PC-9 (cell line): ENCODE measurements around the gene RING1. TPM values are rescaled to one million over a fixed set of nuclear protein-coding genes. Genes with fewer than 3 reads are reported as not detected.

Experiments
- Bru-seq: library from RNA; stranded (reverse); fragments of 400-500 nt; gene quantifications from one replicate; lab custom pipeline; 2021; lab: Mats Ljungman, UMichigan
- BruChase-seq, 2 experiments: library from RNA; stranded (reverse); fragments of 400-500 nt; gene quantifications; one replicate each; lab custom pipeline; 2021; lab: Mats Ljungman, UMichigan
- BruUV-seq: library from RNA; stranded (reverse); fragments of 400-500 nt; replicated peaks from 2 replicates; lab custom pipeline; 2021; lab: Mats Ljungman, UMichigan
- CTCF ChIA-PET: fragments of 300-600 bp; sonication (Branson Sonifier 250); formaldehyde crosslinking; loops from one replicate; lab custom pipeline; 2022; ENCODE audit warnings: antibody characterized with exemption; lab: Charles Lee
- POLR2A ChIA-PET: fragments of 300-600 bp; sonication (Branson Sonifier 250); formaldehyde crosslinking; loops from one replicate; lab custom pipeline; 2022; ENCODE audit warnings: antibody characterized with exemption; ENCODE audit not compliant: unreplicated experiment; lab: Charles Lee
- DNase-seq, 2 experiments: peaks; one replicate each; pipeline versions ENCODE4 v3.0.0 to v3.0.0-alpha.2; 2015 to 2022; ENCODE audit warnings: mixed read lengths in 1 of 2
- H2AFZ ChIP-seq: fragments of 200-600 bp; sonication (generic); 2 replicates; pipeline ENCODE4 v1.8.1; 2017; ENCODE audit warnings: antibody characterized with exemption
- H3F3A ChIP-seq: fragments of 200-600 bp; sonication (generic); 2 replicates; pipeline ENCODE4 v1.8.1; 2017; ENCODE audit warnings: antibody characterized with exemption, mild to moderate bottlenecking, low read depth; ENCODE audit not compliant: insufficient read depth
- H3K27ac ChIP-seq: fragments of 200-600 bp; sonication (generic); 2 replicates; pipeline ENCODE4 v1.6.1; 2016; ENCODE audit warnings: mixed run types
- H3K27me3 ChIP-seq: fragments of 200-600 bp; sonication (generic); 2 replicates; pipeline ENCODE4 v1.6.1; 2016; ENCODE audit warnings: low read depth, mixed run types; ENCODE audit not compliant: insufficient read depth
- H3K36me3 ChIP-seq: fragments of 200-600 bp; sonication (generic); 2 replicates; pipeline ENCODE4 v1.6.1; 2016; ENCODE audit warnings: low read depth, mixed run types
- H3K4me1 ChIP-seq: fragments of 200-600 bp; sonication (generic); replicated peaks from 2 replicates; pipeline ENCODE4 v1.6.1; 2016; ENCODE audit warnings: mixed run types; ENCODE audit not compliant: insufficient read depth
- H3K4me2 ChIP-seq: fragments of 200-600 bp; sonication (generic); 2 replicates; pipeline ENCODE4 v1.6.1; 2017; ENCODE audit warnings: mixed run types
- H3K4me3 ChIP-seq: fragments of 200-600 bp; sonication (generic); 2 replicates; pipeline ENCODE4 v1.6.1; 2016; ENCODE audit warnings: mixed run types
- H3K79me2 ChIP-seq: fragments of 200-600 bp; sonication (generic); 2 replicates; pipeline ENCODE4 v1.6.1; 2017; ENCODE audit warnings: low read depth, mixed run types
- H3K9me2 ChIP-seq: fragments of 200-600 bp; sonication (generic); 2 replicates; pipeline ENCODE4 v1.8.1; 2017; ENCODE audit warnings: mild to moderate bottlenecking; ENCODE audit not compliant: insufficient read depth
- H3K9me3 ChIP-seq: fragments of 200-600 bp; sonication (generic); 2 replicates; pipeline ENCODE4 v1.8.1; 2016; ENCODE audit warnings: low read depth; ENCODE audit not compliant: insufficient read depth
- H4K20me1 ChIP-seq: fragments of 200-600 bp; sonication (generic); 2 replicates; pipeline ENCODE4 v1.8.1; 2017; ENCODE audit not compliant: insufficient read depth
- EZH2 ChIP-seq: fragments of 200-600 bp; sonication (generic); IDR thresholded peaks from 2 replicates; pipeline ENCODE4 v1.8.0; 2017; ENCODE audit warnings: antibody characterized with exemption, low read depth
- intact Hi-C: fragments of 100-400 bp; cut with micrococcal nuclease; formaldehyde crosslinking; loops from one replicate; pipeline ENCODE4 v1.10.0; 2022; ENCODE audit not compliant: unreplicated experiment
- long read RNA-seq: library from polyadenylated mRNA; stranded (forward); transcript quantifications from one replicate; pipeline ENCODE4 v2.0.0, GENCODE V29; 2022
- total RNA-seq: library from RNA; stranded (reverse); gene quantifications from 2 replicates; pipeline ENCODE4 v1.2.3, GENCODE V29; 2021
- TF ChIP-seq, protein P1 (sequence below): fragments of 200-600 bp; sonication (generic); conservative IDR thresholded peaks from 2 replicates; pipeline ENCODE4 v1.6.1; 2017; ENCODE audit warnings: mixed run types, antibody characterized with exemption, mild to moderate bottlenecking, moderate library complexity

The RING1 gene
- total RNA-seq (18.9 and 19.2 TPM in 2 replicates), Bru-seq, nascent RNA (percentile 68 among the genes with signal in this experiment), BruChase-seq, experiment 1, labeled RNA remaining after a 2-hour chase (percentile 57 among the genes with signal in this experiment), BruChase-seq, experiment 2, labeled RNA remaining after a 6-hour chase (percentile 76 among the genes with signal in this experiment)
- long read RNA-seq, partial matches to known transcripts = 5 of 5 reads
- long read RNA-seq, other reads (novel, unspliced or antisense) = 0 of 5 reads

DNA sequence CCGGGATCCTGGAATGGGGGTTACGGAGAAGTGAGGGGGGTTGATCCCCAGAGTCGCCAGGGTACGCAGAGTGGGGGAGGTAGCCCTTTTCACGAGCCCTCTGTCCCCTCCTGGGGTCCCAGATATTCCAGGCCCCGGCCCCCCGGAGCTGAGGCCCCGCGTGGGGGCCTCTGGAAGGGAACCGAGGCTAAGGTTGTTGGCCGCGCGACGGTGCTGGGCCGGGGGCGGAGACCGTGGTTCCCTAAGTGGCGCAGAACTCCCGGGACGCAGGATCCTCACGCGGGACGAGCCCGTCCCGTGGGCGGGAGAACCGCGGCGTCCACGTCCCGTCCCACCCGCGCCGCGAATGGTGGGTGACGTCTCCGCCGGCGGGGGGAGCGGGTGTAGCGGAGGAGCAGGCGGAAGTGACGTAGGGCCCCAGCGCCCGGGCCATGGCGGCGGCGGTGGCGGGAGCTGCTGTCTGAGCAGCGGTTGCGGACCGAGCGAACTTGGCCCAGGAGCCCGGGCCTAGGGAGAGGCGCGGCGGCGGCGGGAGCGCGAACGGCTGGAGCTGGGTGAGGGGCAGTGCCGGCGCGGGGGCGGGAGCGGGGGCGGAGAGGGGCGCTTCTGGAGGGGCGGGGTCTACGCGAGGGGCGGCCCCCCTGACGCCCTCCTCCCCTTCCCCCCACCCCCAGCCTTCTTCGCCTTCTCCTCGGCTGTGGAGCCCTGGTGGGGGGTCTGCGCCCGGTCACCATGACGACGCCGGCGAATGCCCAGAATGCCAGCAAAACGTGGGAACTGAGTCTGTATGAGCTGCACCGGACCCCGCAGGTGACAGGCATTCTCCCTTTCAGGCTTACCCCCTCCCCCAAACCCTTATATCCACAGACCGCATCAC is at the start of gene RING1:
Gene RING1 (plus strand): TSS at position 410 of the 877 bp plus-strand sequence. CDS start 323 bp downstream, at position 733.
- POLR2A ChIA-PET = interaction anchor here (0.6 to 0.9 kb wide), 4 partner anchors 9 to 370 kb away, joined by 5 to 13 read pairs (median 6); partner anchors contain the start of gene TAP2
- Histone ChIP-seq H3K9me2 (no peaks in the 10 kb centered on the region), H3K4me1 (peaks cover 29% of the 10 kb centered on the region), H2AFZ (peak within 1 kb of the TSS; percentile 98), H3K4me3 (peak within 1 kb of the TSS; percentile 98), H3K27ac (peak within 1 kb of the TSS; percentile 62), H3F3A (peaks cover 43% of the 10 kb centered on the region; the same call in 1 of the 2 replicates), H3K9me3 (no peaks in the 10 kb centered on the region), H3K36me3 (peaks cover 13% of the 10 kb centered on the region; the same call in 1 of the 2 replicates), H3K79me2 (peaks cover 3% of the 10 kb centered on the region; the same call in 1 of the 2 replicates), H3K27me3 (no peaks in the 10 kb centered on the region), H4K20me1 (no peaks in the 10 kb centered on the region), H3K4me2 (peak within 1 kb of the TSS; percentile 95)
- BruUV-seq = TSS peak; percentile 96
- TF ChIP-seq EZH2 = no peak
- TF ChIP-seq, protein P1, sequence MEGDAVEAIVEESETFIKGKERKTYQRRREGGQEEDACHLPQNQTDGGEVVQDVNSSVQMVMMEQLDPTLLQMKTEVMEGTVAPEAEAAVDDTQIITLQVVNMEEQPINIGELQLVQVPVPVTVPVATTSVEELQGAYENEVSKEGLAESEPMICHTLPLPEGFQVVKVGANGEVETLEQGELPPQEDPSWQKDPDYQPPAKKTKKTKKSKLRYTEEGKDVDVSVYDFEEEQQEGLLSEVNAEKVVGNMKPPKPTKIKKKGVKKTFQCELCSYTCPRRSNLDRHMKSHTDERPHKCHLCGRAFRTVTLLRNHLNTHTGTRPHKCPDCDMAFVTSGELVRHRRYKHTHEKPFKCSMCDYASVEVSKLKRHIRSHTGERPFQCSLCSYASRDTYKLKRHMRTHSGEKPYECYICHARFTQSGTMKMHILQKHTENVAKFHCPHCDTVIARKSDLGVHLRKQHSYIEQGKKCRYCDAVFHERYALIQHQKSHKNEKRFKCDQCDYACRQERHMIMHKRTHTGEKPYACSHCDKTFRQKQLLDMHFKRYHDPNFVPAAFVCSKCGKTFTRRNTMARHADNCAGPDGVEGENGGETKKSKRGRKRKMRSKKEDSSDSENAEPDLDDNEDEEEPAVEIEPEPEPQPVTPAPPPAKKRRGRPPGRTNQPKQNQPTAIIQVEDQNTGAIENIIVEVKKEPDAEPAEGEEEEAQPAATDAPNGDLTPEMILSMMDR = no peak
- peak in 1 of 2 experiments; percentile 64 for DNase-seq
- intact Hi-C loops = loop anchor here (10.0 kb wide), 2 partner anchors 66 to 206 kb away; partner anchors contain the start of genes B3GALT4, CUTA, PHF1 and RPS18
- CTCF ChIA-PET = interaction anchor here (0.6 to 0.7 kb wide), 2 partner anchors 40 to 354 kb away, joined by 3 to 8 read pairs; no protein-coding TSS in a partner anchor

DNA sequence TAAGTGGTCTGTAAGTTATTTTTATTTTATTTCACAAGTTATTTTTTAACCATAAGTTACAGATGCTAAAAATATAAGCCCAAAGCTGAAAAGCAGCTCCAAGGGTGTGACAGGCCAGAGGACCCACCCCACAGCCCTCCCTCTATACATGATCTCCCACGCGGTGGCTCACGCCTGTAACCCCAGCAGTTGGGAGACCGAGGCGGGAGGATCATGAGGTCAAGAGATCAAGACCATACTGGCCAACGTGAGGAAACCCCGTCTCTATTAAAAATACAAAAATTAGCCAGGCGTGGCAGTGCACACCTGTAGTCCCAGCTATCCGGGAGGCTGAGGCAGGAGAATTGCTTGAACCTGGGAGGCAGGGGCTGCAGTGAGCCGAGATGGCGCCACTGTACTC is 48.2 kb upstream of the RING1 start:
- H3F3A ChIP-seq = no peaks in the 10 kb centered on the region
- H3K36me3 ChIP-seq = no peaks in the 10 kb centered on the region
- no peak overlapping the region for H3K4me2 ChIP-seq
- no TSS peak for BruUV-seq
- no peak for TF ChIP-seq EZH2
- TF ChIP-seq, protein P1 = no peak
- H3K79me2 ChIP-seq = no peaks in the 10 kb centered on the region
- peaks cover 38% of the 10 kb centered on the region for H3K27me3 ChIP-seq
- no peaks in the 10 kb centered on the region for H3K9me3 ChIP-seq
- DNase-seq = no peak
- intact Hi-C loops = loop anchor here (5.0 kb wide), 1 partner anchor 87 kb away; no protein-coding TSS in a partner anchor
- POLR2A ChIA-PET = no interaction called here
- H3K4me1 ChIP-seq = peaks cover 4% of the 10 kb centered on the region
- CTCF ChIA-PET = interaction anchor here (1.2 kb wide), 1 partner anchor 86 kb away, joined by 3 read pairs; no protein-coding TSS in a partner anchor
- H3K27ac ChIP-seq = no peak overlapping the region
- no peaks in the 10 kb centered on the region for H3K9me2 ChIP-seq
- H2AFZ ChIP-seq = no peak overlapping the region
- H3K4me3 ChIP-seq = no peak overlapping the region
- H4K20me1 ChIP-seq = no peaks in the 10 kb centered on the region

DNA sequence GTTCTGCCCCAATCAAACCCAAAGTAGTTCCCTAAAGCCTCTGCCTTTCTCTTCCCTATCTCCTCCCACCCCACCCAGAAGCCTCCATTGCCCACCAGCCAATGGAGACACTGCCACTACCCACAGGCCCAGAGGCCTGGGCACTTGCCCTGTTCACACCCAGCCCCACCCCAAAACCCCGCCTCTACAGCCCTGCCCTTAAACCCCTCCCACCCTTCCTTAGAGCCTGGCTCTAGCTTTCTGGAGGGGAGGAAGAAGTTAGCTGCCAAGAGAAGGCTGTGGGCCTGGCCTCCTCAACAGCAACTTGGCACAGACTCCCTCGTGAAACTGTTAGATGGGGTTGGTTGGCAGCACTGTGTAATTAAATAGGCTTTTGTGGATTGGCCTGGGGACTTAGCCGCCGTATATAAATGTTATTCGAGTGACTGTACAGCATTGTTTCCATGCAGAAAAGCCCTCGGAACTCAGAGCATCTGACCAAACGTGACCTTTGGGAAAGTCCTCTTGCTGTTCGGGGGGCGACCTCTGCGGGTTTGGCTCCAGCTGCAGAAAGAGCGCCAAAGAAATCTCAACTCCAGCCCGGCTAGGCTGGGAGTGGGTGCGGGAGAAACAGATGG is 47.5 kb upstream of the RING1 start:
- H3K9me3 ChIP-seq = no peaks in the 10 kb centered on the region
- peak in 1 of 2 experiments; percentile 39 for DNase-seq
- TF ChIP-seq, protein P1 = no peak
- no peak for TF ChIP-seq EZH2
- H3K4me1 ChIP-seq = peaks cover 4% of the 10 kb centered on the region
- H3K27ac ChIP-seq = no peak overlapping the region
- POLR2A ChIA-PET = no interaction called here
- H4K20me1 ChIP-seq = no peaks in the 10 kb centered on the region
- H3K36me3 ChIP-seq = no peaks in the 10 kb centered on the region
- peaks cover 38% of the 10 kb centered on the region for H3K27me3 ChIP-seq
- H2AFZ ChIP-seq = no peak overlapping the region
- intact Hi-C loops = loop anchor here (5.0 kb wide), 1 partner anchor 86 kb away; no protein-coding TSS in a partner anchor
- CTCF ChIA-PET = interaction anchor here (0.6 kb wide), 2 partner anchors 230 to 295 kb away, joined by 3 to 5 read pairs; no protein-coding TSS in a partner anchor
- H3K4me2 ChIP-seq = peak overlapping the region; percentile 93
- H3K79me2 ChIP-seq = no peaks in the 10 kb centered on the region
- H3K9me2 ChIP-seq = no peaks in the 10 kb centered on the region
- BruUV-seq = no TSS peak
- no peak overlapping the region for H3K4me3 ChIP-seq
- H3F3A ChIP-seq = no peaks in the 10 kb centered on the region
